ENCODE data around the gene STK39.

The STK39 gene

DNA sequence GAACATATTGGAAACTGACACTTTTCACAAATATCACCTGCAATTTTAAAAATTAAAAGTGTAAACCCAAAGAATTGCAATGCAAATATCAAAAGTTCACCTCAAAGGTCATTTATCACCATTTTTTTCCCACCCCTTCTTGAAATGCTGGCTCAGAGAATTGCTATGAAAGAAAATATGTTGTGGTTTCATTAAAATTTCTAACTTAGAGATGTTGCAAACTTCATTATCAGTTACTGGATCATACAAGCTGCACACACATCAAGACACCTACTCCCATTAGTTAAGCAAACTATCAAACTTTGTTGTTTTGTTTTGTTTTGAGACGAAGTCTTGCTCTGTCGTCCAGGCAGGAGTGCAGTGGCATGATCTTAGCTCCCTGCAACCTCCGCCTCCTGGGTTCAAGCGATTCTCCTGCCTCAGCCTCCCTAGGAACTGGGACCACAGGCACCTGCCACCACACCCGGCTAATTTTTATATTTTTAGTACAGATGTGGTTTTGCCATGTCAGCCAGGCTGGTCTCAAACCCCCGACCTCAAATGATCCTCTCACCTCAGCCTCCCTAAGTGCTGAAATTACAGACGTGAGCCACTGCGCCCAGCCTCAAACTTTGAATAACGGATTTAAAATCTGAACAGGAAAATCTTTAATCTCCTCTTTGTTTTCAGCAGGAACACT lies 37.0 kb downstream of the STK39 start:
- H3K36me3 ChIP-seq (ENCODE audit: control insufficient read depth in 2 of 2, insufficient read depth in 2 of 2, low read length in 2 of 2): no peaks in the 10 kb centered on the region
- no peak overlapping the region for H3K4me3 ChIP-seq (ENCODE audit: low read length in 2 of 2)
- no peaks in the 10 kb centered on the region for H3K27me3 ChIP-seq (ENCODE audit: control insufficient read depth in 1 of 2, insufficient read depth in 2 of 2, low read length in 2 of 2)
- no peaks in the 10 kb centered on the region for H3K9me3 ChIP-seq (ENCODE audit: control insufficient read depth in 2 of 2, low read length in 2 of 2)
- H3K27ac ChIP-seq (ENCODE audit: low read length): no peak overlapping the region
- no peak overlapping the region for H3K9ac ChIP-seq (ENCODE audit: low read length in 2 of 2)
- peaks cover 4% of the 10 kb centered on the region for H3K4me1 ChIP-seq (ENCODE audit: control insufficient read depth, insufficient read depth, low read length)

DNA sequence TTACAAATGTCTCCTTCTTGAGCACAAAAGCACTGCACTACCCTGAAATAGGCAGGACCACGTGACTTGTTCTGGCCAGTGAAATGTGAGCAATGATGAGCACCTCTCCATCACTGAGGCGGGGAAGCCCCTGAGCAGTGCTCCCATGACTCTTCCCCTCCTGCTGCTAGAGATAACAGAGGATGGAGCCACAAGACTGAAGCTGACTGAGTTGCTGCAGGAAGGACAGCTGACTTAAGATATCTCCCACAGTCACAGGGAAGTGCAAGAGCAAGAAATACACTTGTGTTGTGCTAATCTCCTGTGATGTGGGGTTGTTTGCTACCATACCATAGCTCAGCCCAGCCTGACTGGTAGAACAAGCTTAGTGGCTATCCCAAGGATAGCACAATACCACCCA lies 38.7 kb downstream of the STK39 start:
- no peak overlapping the region for H3K4me3 ChIP-seq (ENCODE audit: low read length in 2 of 2)
- no peak overlapping the region for H3K9ac ChIP-seq (ENCODE audit: low read length in 2 of 2)
- H3K4me1 ChIP-seq (ENCODE audit: control insufficient read depth, insufficient read depth, low read length): peaks cover 4% of the 10 kb centered on the region
- no peaks in the 10 kb centered on the region for H3K27me3 ChIP-seq (ENCODE audit: control insufficient read depth in 1 of 2, insufficient read depth in 2 of 2, low read length in 2 of 2)
- no peaks in the 10 kb centered on the region for H3K36me3 ChIP-seq (ENCODE audit: control insufficient read depth in 2 of 2, insufficient read depth in 2 of 2, low read length in 2 of 2)
- no peaks in the 10 kb centered on the region for H3K9me3 ChIP-seq (ENCODE audit: control insufficient read depth in 2 of 2, low read length in 2 of 2)
- no peak overlapping the region for H3K27ac ChIP-seq (ENCODE audit: low read length)

DNA sequence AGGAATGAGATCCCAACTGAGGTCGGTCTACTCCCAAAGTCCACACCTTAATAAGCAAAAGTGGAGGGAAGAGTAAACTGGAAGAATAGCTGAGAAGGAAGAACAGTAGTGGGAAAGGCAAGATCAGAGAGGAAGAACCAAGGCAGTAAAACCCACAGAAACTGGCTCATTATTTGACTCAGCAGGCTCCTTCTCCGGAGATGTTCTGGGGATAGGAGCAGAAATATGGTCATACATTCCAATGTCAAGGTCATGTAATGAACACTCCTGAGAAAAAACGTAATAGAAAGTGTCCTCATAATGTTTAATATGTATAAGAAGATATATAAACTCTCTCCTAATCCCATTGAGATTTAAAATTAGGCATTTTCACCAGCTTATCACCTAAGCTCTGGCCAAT lies 39.5 kb downstream of the STK39 start:
- Histone ChIP-seq H3K27ac (ENCODE audit: low read length) (no peak overlapping the region), H3K4me1 (ENCODE audit: control insufficient read depth, insufficient read depth, low read length) (peaks cover 4% of the 10 kb centered on the region), H3K9ac (ENCODE audit: low read length in 2 of 2) (no peak overlapping the region)

DNA sequence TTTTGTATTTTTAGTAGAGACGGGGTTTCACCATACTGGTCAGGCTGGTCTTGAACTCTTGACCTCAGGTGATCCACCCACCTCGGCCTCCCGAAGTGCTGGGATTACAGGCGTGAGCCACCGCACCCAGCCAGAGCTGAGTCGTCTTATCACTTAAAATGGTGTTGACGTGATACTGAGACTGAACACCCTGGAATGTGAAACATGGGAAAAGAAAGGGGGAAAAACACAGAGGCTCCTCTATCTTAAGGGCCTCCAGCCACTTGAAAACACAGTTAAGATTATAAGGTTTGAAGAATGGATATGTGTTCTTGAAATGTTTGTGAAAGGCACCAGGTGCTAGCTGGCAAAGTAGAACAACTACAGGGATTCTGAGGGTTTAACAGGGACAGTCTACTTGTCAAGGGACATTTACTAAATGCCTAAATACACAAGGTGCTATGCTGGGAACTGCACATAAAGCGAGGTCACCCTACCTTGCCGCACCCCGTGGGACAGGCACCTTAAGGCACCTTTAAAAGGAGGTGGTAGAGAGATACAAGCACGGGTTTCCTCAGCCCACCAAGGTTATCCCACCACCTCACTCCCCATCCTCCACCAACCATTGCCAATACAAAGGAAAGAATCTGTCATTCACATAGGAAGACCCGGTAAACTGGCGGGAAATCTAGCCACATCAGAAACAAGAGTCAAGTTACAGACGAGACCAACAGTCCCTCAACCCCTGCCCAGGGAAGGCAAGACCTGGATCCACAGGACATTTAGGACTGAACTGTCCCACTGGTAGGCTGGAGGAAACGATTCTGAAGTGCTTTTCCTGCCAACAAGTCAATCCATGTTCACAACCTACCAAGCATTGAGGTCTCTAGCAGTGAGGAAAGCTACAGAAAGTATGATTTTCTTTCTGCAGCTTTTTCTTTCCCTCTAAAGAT lies 43.4 kb downstream of the STK39 start:
- Histone ChIP-seq H3K9ac (ENCODE audit: low read length in 2 of 2) (no peak overlapping the region), H3K36me3 (ENCODE audit: control insufficient read depth in 2 of 2, insufficient read depth in 2 of 2, low read length in 2 of 2) (no peaks in the 10 kb centered on the region), H3K27ac (ENCODE audit: low read length) (no peak overlapping the region)

More for the DNA sequence above, 39.5 kb downstream of the STK39 start:
- Histone ChIP-seq H3K4me3 (ENCODE audit: low read length in 2 of 2) (no peak overlapping the region), H3K9me3 (ENCODE audit: control insufficient read depth in 2 of 2, low read length in 2 of 2) (no peaks in the 10 kb centered on the region), H3K36me3 (ENCODE audit: control insufficient read depth in 2 of 2, insufficient read depth in 2 of 2, low read length in 2 of 2) (no peaks in the 10 kb centered on the region), H3K27me3 (ENCODE audit: control insufficient read depth in 1 of 2, insufficient read depth in 2 of 2, low read length in 2 of 2) (no peaks in the 10 kb centered on the region)

DNA sequence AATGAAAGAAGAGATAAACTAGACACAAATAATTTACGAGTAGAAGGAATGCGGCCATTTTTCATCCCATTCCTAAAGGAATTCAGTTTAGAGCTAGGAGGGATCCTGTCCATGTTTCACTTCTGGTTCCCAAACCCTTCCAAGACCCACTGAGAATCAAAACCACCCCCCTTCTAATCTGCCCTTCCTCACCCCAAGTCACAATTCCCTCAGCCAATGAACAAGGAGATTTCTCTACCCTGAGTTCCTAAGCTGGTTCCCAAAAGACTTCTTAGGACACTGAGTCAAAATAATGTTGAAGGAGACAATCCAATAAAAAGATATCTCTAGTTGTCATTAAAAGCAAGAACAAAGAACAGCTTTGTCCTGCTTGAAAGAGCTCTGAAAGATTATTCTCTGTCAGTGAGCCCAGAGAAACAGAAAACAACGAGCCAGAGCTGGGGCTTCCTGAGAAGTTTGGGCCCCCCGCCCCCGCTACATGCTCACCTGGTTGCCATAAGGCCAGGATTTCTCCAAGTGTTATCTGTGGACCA lies 45.7 kb downstream of the STK39 start:
- no peaks in the 10 kb centered on the region for H3K9me3 ChIP-seq (ENCODE audit: control insufficient read depth in 2 of 2, low read length in 2 of 2)
- no peaks in the 10 kb centered on the region for H3K36me3 ChIP-seq (ENCODE audit: control insufficient read depth in 2 of 2, insufficient read depth in 2 of 2, low read length in 2 of 2)
- no peak overlapping the region for H3K9ac ChIP-seq (ENCODE audit: low read length in 2 of 2)
- peaks cover 12% of the 10 kb centered on the region for H3K4me1 ChIP-seq (ENCODE audit: control insufficient read depth, insufficient read depth, low read length)
- no peaks in the 10 kb centered on the region for H3K27me3 ChIP-seq (ENCODE audit: control insufficient read depth in 1 of 2, insufficient read depth in 2 of 2, low read length in 2 of 2)
- H3K4me3 ChIP-seq (ENCODE audit: low read length in 2 of 2): no peak overlapping the region
- peak overlapping the region; percentile 7 for H3K27ac ChIP-seq (ENCODE audit: low read length)

More for the DNA sequence above, 43.4 kb downstream of the STK39 start:
- Histone ChIP-seq H3K4me1 (ENCODE audit: control insufficient read depth, insufficient read depth, low read length) (peaks cover 12% of the 10 kb centered on the region), H3K9me3 (ENCODE audit: control insufficient read depth in 2 of 2, low read length in 2 of 2) (no peaks in the 10 kb centered on the region), H3K27me3 (ENCODE audit: control insufficient read depth in 1 of 2, insufficient read depth in 2 of 2, low read length in 2 of 2) (no peaks in the 10 kb centered on the region), H3K4me3 (ENCODE audit: low read length in 2 of 2) (no peak overlapping the region)

DNA sequence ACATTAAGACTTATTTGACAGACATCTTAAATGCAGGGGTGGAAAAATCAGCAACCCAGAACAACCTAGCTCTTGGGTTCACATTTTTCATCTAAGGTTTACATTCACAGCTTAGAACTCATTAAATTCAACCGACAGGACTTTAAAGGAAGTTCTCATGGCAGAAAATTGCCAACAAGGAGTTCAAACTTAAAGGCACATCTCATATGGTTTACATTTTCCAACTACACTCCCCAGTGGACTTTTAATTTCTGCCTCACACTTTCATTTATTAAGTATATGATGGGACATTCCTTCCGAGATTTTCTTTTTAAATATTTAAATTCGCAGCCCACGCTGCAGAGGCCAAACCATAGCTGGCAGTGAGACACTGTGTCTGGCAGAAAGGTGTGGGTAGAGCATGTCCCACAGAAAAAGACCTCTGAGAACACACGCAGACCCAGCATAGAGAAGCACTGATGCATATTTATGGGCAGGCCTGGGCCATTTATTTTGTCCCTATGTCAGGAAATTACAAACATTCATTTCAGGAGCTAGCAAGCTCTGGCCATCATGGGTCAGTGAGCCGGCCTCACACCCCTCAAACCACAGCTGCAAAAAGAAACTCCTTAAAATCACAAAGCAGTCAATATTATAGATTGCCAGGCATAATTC lies 46.3 kb downstream of the STK39 start:
- Histone ChIP-seq H3K9me3 (ENCODE audit: control insufficient read depth in 2 of 2, low read length in 2 of 2) (no peaks in the 10 kb centered on the region), H3K27ac (ENCODE audit: low read length) (peak overlapping the region; percentile 7), H3K4me1 (ENCODE audit: control insufficient read depth, insufficient read depth, low read length) (peaks cover 12% of the 10 kb centered on the region), H3K9ac (ENCODE audit: low read length in 2 of 2) (no peak overlapping the region), H3K4me3 (ENCODE audit: low read length in 2 of 2) (no peak overlapping the region), H3K27me3 (ENCODE audit: control insufficient read depth in 1 of 2, insufficient read depth in 2 of 2, low read length in 2 of 2) (no peaks in the 10 kb centered on the region), H3K36me3 (ENCODE audit: control insufficient read depth in 2 of 2, insufficient read depth in 2 of 2, low read length in 2 of 2) (no peaks in the 10 kb centered on the region)

DNA sequence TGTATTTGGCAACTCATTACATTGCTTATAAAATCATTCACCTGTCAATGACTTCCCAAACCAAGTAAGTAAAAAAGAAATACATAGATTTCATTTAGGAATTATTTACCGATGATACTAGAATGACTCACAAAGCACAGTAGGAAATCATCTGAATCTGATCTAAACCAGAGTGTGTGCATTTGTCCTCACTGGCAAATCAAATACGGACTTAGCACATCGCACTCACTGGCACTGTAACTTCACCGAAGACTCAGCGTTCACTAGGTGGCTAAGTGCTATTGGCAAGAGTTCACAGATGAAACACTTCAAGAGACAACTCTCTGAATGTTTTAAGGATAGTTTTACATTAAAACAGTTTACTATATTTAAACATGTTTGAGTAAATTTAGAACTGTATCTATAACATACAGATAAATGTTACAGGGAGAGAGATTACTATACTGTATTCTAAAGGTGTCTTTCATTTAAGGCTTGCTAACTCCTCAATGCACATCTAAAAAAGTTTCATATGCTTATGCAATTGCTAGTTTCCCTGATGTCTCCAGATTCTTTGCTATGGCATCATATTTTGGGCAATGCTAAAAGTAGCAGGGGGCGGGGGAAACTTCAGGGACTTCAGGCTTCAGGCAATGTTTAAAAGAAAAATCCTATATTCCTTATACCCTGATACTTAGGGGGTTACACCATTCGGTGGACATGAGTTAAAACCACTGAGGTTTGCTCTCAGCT lies 48.8 kb downstream of the STK39 start:
- no peaks in the 10 kb centered on the region for H3K36me3 ChIP-seq (ENCODE audit: control insufficient read depth in 2 of 2, insufficient read depth in 2 of 2, low read length in 2 of 2)
- H3K4me3 ChIP-seq (ENCODE audit: low read length in 2 of 2): no peak overlapping the region
- no peaks in the 10 kb centered on the region for H3K27me3 ChIP-seq (ENCODE audit: control insufficient read depth in 1 of 2, insufficient read depth in 2 of 2, low read length in 2 of 2)
- H3K27ac ChIP-seq (ENCODE audit: low read length): no peak overlapping the region
- no peaks in the 10 kb centered on the region for H3K9me3 ChIP-seq (ENCODE audit: control insufficient read depth in 2 of 2, low read length in 2 of 2)
- H3K9ac ChIP-seq (ENCODE audit: low read length in 2 of 2): no peak overlapping the region
- H3K4me1 ChIP-seq (ENCODE audit: control insufficient read depth, insufficient read depth, low read length): peaks cover 12% of the 10 kb centered on the region

DNA sequence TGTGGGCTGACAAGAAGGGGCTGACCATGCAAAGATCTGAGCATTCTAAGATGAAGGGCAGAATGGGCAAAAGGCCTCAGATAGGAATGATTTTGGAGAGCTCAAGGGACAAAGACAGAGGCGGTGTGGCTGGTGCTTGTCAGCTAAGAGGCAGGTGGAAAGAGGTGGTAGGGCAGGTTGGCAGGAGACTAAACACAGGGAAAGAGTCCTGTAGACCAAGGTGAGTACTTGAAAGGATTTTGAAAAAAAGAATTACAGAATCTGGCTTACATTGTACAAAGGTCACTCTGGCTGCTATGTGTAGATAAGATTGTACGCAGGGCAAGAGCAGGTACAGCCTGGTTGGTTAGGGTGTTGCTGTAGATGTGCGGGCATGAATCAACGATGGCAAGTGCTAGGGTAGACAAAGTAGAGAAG lies 50.6 kb downstream of the STK39 start:
- H3K27ac ChIP-seq (ENCODE audit: low read length): no peak overlapping the region
- no peaks in the 10 kb centered on the region for H3K27me3 ChIP-seq (ENCODE audit: control insufficient read depth in 1 of 2, insufficient read depth in 2 of 2, low read length in 2 of 2)
- peaks cover 27% of the 10 kb centered on the region for H3K4me1 ChIP-seq (ENCODE audit: control insufficient read depth, insufficient read depth, low read length)

DNA sequence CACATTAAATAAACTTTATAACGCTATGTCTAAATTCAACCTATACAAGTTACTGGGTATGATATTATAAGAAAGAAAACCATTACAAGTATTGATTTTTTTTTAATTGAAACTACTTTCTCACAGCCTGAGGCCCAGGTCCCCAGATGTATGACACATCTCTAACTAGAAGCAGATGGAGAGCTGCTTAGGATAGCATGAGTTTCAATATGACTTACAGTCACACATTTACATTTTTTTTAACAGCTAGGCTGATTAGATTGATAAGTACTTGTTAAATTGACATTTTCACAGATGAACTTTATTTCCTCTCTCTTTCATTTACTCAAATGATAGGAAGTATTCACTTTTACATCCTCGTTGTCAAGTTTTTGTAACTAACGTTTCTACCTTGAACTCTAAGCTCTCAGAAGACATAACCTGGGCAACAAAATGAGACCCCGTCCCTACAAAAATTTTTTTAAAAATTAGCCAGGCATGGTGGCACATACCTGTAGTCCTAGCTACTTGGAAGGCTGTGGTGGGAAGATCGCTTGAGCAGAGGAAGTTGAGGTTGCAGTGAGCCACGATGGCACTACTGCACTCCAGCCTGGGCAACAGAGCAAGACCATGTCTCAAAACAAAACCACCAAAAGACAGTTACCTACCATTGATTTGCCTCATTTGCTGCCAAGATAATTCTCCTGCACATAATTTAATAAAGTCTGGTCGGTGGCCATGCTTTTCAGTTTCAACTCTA lies 52.4 kb downstream of the STK39 start:
- H3K27ac ChIP-seq (ENCODE audit: low read length): no peak overlapping the region
- H3K36me3 ChIP-seq (ENCODE audit: control insufficient read depth in 2 of 2, insufficient read depth in 2 of 2, low read length in 2 of 2): no peaks in the 10 kb centered on the region
- H3K27me3 ChIP-seq (ENCODE audit: control insufficient read depth in 1 of 2, insufficient read depth in 2 of 2, low read length in 2 of 2): no peaks in the 10 kb centered on the region
- peaks cover 23% of the 10 kb centered on the region for H3K4me1 ChIP-seq (ENCODE audit: control insufficient read depth, insufficient read depth, low read length)
- H3K4me3 ChIP-seq (ENCODE audit: low read length in 2 of 2): no peak overlapping the region
- H3K9ac ChIP-seq (ENCODE audit: low read length in 2 of 2): no peak overlapping the region
- no peaks in the 10 kb centered on the region for H3K9me3 ChIP-seq (ENCODE audit: control insufficient read depth in 2 of 2, low read length in 2 of 2)

More for the DNA sequence above, 50.6 kb downstream of the STK39 start:
- H3K36me3 ChIP-seq (ENCODE audit: control insufficient read depth in 2 of 2, insufficient read depth in 2 of 2, low read length in 2 of 2): no peaks in the 10 kb centered on the region
- no peaks in the 10 kb centered on the region for H3K9me3 ChIP-seq (ENCODE audit: control insufficient read depth in 2 of 2, low read length in 2 of 2)
- no peak overlapping the region for H3K9ac ChIP-seq (ENCODE audit: low read length in 2 of 2)
- H3K4me3 ChIP-seq (ENCODE audit: low read length in 2 of 2): no peak overlapping the region
